Suprapubic skin (tissue), 3 donors: ENCODE data around the gene PISD.

ENCODE experiments used
- POLR2A ChIP-seq, 2 donors: fragments of 450-650 bp; IDR thresholded peaks; one replicate each; pipeline ENCODE4 v1.6.1; 2017; ENCODE audit warnings: antibody characterized with exemption in 2 of 2, mild to moderate bottlenecking in 2 of 2, moderate library complexity in 2 of 2
- TF ChIP-seq, protein P1 (sequence below), 2 donors: fragments of 200-600 bp in 1 of 2; fragments of 450-650 bp in 1 of 2; sonication (generic) in 1 of 2; IDR thresholded peaks; one replicate each; pipeline ENCODE4 v1.5.1; 2016 to 2019; ENCODE audit warnings: antibody characterized with exemption in 2 of 2, mild to moderate bottlenecking in 1 of 2, moderate library complexity in 1 of 2

DNA sequence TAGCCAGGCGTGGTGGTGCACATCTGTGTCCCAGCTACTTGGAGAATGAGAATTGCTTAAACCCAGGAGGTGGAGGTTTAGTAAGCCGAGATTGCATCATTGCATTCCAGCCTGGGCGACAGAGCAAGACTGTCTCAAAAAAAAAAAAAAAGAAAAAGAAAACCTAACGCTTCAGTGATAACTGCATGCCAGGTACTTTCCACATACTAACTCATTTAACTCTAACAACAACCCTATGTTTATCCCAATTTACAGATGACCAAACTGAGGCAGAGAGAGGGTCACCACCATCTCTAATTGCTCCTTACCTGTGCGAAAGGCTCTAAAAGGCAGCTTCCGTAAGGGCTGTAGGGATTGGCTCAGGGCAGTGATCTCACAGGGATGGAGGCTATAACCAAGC lies 11.6 kb downstream of the PISD start:
- TF ChIP-seq, protein P1, sequence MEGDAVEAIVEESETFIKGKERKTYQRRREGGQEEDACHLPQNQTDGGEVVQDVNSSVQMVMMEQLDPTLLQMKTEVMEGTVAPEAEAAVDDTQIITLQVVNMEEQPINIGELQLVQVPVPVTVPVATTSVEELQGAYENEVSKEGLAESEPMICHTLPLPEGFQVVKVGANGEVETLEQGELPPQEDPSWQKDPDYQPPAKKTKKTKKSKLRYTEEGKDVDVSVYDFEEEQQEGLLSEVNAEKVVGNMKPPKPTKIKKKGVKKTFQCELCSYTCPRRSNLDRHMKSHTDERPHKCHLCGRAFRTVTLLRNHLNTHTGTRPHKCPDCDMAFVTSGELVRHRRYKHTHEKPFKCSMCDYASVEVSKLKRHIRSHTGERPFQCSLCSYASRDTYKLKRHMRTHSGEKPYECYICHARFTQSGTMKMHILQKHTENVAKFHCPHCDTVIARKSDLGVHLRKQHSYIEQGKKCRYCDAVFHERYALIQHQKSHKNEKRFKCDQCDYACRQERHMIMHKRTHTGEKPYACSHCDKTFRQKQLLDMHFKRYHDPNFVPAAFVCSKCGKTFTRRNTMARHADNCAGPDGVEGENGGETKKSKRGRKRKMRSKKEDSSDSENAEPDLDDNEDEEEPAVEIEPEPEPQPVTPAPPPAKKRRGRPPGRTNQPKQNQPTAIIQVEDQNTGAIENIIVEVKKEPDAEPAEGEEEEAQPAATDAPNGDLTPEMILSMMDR (IDR thresholded peaks at IDR 0.05): no peak
- no peak for TF ChIP-seq POLR2A (IDR thresholded peaks at IDR 0.05)
